Measurements from ENCODE around the gene KAZN.

GRCh38 chr1:14677292-14677971 is 78.9 kb downstream of the KAZN start:
- TF ChIP-seq, protein P1, sequence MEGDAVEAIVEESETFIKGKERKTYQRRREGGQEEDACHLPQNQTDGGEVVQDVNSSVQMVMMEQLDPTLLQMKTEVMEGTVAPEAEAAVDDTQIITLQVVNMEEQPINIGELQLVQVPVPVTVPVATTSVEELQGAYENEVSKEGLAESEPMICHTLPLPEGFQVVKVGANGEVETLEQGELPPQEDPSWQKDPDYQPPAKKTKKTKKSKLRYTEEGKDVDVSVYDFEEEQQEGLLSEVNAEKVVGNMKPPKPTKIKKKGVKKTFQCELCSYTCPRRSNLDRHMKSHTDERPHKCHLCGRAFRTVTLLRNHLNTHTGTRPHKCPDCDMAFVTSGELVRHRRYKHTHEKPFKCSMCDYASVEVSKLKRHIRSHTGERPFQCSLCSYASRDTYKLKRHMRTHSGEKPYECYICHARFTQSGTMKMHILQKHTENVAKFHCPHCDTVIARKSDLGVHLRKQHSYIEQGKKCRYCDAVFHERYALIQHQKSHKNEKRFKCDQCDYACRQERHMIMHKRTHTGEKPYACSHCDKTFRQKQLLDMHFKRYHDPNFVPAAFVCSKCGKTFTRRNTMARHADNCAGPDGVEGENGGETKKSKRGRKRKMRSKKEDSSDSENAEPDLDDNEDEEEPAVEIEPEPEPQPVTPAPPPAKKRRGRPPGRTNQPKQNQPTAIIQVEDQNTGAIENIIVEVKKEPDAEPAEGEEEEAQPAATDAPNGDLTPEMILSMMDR (optimal IDR thresholded peaks at IDR 0.05 in 1 of 3, IDR thresholded peaks at IDR 0.05 in 1 of 3, conservative IDR thresholded peaks at IDR 0.05 in 1 of 3; ENCODE audit: extremely low read depth in 1 of 3, insufficient read depth in 2 of 3, low read length in 3 of 3): no peak
- no peak for TF ChIP-seq EZH2 (IDR thresholded peaks at IDR 0.05; ENCODE audit: low read length)
